ENCODE measurements around the gene ZNF423.

Gene ZNF423

GRCh38 chr16:49713770-49714169, 142.1 kb downstream of the ZNF423 start:
- Histone ChIP-seq H4K91ac (ENCODE audit: low read length) (no peak overlapping the region), H3K9ac (ENCODE audit: low read length) (no peak overlapping the region), H3K4me1 (ENCODE audit: control insufficient read depth, insufficient read depth, low read depth, low read length) (no peaks in the 10 kb centered on the region), H3K9me3 (ENCODE audit: control insufficient read depth, low read length) (no peaks in the 10 kb centered on the region), H2BK120ac (ENCODE audit: low read depth, low read length) (no peak overlapping the region), H3K36me3 (ENCODE audit: control insufficient read depth in 1 of 2, insufficient read depth in 2 of 2, low read depth in 1 of 2, low read length in 2 of 2) (no peaks in the 10 kb centered on the region), H3K4me2 (ENCODE audit: low read length, poor library complexity, severe bottlenecking) (no peak overlapping the region), H3K14ac (ENCODE audit: low read length in 2 of 2) (no peak overlapping the region), H2BK15ac (ENCODE audit: low read depth, poor library complexity, severe bottlenecking) (no peak overlapping the region), H2AFZ (ENCODE audit: low read depth, low read length) (no peak overlapping the region), H3K18ac (ENCODE audit: low read depth in 1 of 2, low read length in 2 of 2) (no peak overlapping the region), H4K8ac (ENCODE audit: low read length) (no peak overlapping the region), H3K4me3 (ENCODE audit: insufficient read depth in 1 of 2, low read depth in 1 of 2, low read length in 2 of 2) (no peak overlapping the region), H3K23ac (ENCODE audit: low read length in 2 of 2) (no peak overlapping the region), H2AK5ac (ENCODE audit: low read length, severe bottlenecking) (no peak overlapping the region), H2BK12ac (ENCODE audit: low read length in 2 of 2) (no peak overlapping the region), H3K27ac (ENCODE audit: low read length, poor library complexity, severe bottlenecking) (no peak overlapping the region), H3K79me1 (replicated peaks; ENCODE audit: low read length, poor library complexity, severe bottlenecking) (no peaks in the 10 kb centered on the region), H2BK5ac (ENCODE audit: low read depth, low read length, poor library complexity, severe bottlenecking) (no peak overlapping the region), H3K4ac (ENCODE audit: low read depth in 1 of 2, low read length in 2 of 2) (no peak overlapping the region), H3K27me3 (ENCODE audit: control insufficient read depth in 1 of 2, insufficient read depth in 1 of 2, low read length in 2 of 2) (peaks cover 0 to 14% of the 10 kb centered on the region in 2 experiments)
- 88% methylated on average over 9 of the region's 10 CpGs for WGBS
- DNase-seq = no peak

GRCh38 chr16:49712542-49712941, 143.4 kb downstream of the ZNF423 start:
- 94% methylated on average over 16 of the region's 16 CpGs for WGBS
- no peak overlapping the region for H4K8ac ChIP-seq (ENCODE audit: low read length)
- no peak overlapping the region for H3K4ac ChIP-seq (ENCODE audit: low read depth in 1 of 2, low read length in 2 of 2)
- no peak overlapping the region for H3K4me3 ChIP-seq (ENCODE audit: insufficient read depth in 1 of 2, low read depth in 1 of 2, low read length in 2 of 2)
- H3K4me2 ChIP-seq (ENCODE audit: low read length, poor library complexity, severe bottlenecking) = no peak overlapping the region
- no peak overlapping the region for H4K91ac ChIP-seq (ENCODE audit: low read length)
- H3K79me1 ChIP-seq (replicated peaks; ENCODE audit: low read length, poor library complexity, severe bottlenecking) = no peaks in the 10 kb centered on the region
- DNase-seq = no peak
- H3K18ac ChIP-seq (ENCODE audit: low read depth in 1 of 2, low read length in 2 of 2) = no peak overlapping the region
- no peak overlapping the region for H3K27ac ChIP-seq (ENCODE audit: low read length, poor library complexity, severe bottlenecking)
- H3K4me1 ChIP-seq (ENCODE audit: control insufficient read depth, insufficient read depth, low read depth, low read length) = no peaks in the 10 kb centered on the region
- H2BK12ac ChIP-seq (ENCODE audit: low read length in 2 of 2) = no peak overlapping the region
- H3K14ac ChIP-seq (ENCODE audit: low read length in 2 of 2) = no peak overlapping the region
- no peak overlapping the region for H2BK15ac ChIP-seq (ENCODE audit: low read depth, poor library complexity, severe bottlenecking)
- H3K9ac ChIP-seq (ENCODE audit: low read length) = no peak overlapping the region
- H3K9me3 ChIP-seq (ENCODE audit: control insufficient read depth, low read length) = no peaks in the 10 kb centered on the region
- peaks cover 0 to 11% of the 10 kb centered on the region in 2 experiments for H3K27me3 ChIP-seq (ENCODE audit: control insufficient read depth in 1 of 2, insufficient read depth in 1 of 2, low read length in 2 of 2)
- H2BK5ac ChIP-seq (ENCODE audit: low read depth, low read length, poor library complexity, severe bottlenecking) = no peak overlapping the region
- H2BK120ac ChIP-seq (ENCODE audit: low read depth, low read length) = no peak overlapping the region
- no peaks in the 10 kb centered on the region for H3K36me3 ChIP-seq (ENCODE audit: control insufficient read depth in 1 of 2, insufficient read depth in 2 of 2, low read depth in 1 of 2, low read length in 2 of 2)
- no peak overlapping the region for H2AFZ ChIP-seq (ENCODE audit: low read depth, low read length)
- H3K23ac ChIP-seq (ENCODE audit: low read length in 2 of 2) = no peak overlapping the region
- no peak overlapping the region for H2AK5ac ChIP-seq (ENCODE audit: low read length, severe bottlenecking)

DNA sequence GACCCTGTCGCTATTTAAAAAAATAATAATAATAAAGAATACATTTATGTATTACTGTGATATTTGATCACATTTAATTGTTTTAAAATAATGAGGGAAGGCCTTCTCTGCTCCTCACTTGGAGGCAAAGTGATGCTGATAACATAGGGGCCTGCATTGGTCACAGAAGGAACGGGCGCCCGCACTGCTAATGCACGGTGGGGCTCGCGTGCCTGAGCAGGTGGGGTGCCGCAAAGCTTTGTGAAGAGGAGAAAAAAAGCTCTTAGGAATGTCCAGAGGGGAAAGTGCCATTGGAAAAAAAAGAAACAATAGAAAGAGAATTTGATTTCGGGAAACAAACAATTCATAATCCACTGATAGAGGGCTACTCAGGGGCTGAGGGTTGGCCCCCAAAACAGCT, 143.8 kb downstream of the ZNF423 start:
- H2BK5ac ChIP-seq (ENCODE audit: low read depth, low read length, poor library complexity, severe bottlenecking) = no peak overlapping the region
- H3K4me3 ChIP-seq (ENCODE audit: insufficient read depth in 1 of 2, low read depth in 1 of 2, low read length in 2 of 2) = no peak overlapping the region
- no peak overlapping the region for H3K14ac ChIP-seq (ENCODE audit: low read length in 2 of 2)
- no peak overlapping the region for H4K8ac ChIP-seq (ENCODE audit: low read length)
- no peak overlapping the region for H2AK5ac ChIP-seq (ENCODE audit: low read length, severe bottlenecking)
- no peak overlapping the region for H4K91ac ChIP-seq (ENCODE audit: low read length)
- H2BK12ac ChIP-seq (ENCODE audit: low read length in 2 of 2) = no peak overlapping the region
- H2BK120ac ChIP-seq (ENCODE audit: low read depth, low read length) = no peak overlapping the region
- no peak overlapping the region for H3K9ac ChIP-seq (ENCODE audit: low read length)
- no peak overlapping the region for H3K4me2 ChIP-seq (ENCODE audit: low read length, poor library complexity, severe bottlenecking)
- no peaks in the 10 kb centered on the region for H3K36me3 ChIP-seq (ENCODE audit: control insufficient read depth in 1 of 2, insufficient read depth in 2 of 2, low read depth in 1 of 2, low read length in 2 of 2)
- no peak overlapping the region for H3K23ac ChIP-seq (ENCODE audit: low read length in 2 of 2)
- no peak overlapping the region for H3K18ac ChIP-seq (ENCODE audit: low read depth in 1 of 2, low read length in 2 of 2)
- no peak overlapping the region for H3K27ac ChIP-seq (ENCODE audit: low read length, poor library complexity, severe bottlenecking)
- no peak overlapping the region for H2AFZ ChIP-seq (ENCODE audit: low read depth, low read length)
- no peak overlapping the region for H2BK15ac ChIP-seq (ENCODE audit: low read depth, poor library complexity, severe bottlenecking)
- no peak for DNase-seq
- H3K27me3 ChIP-seq (ENCODE audit: control insufficient read depth in 1 of 2, insufficient read depth in 1 of 2, low read length in 2 of 2) = peaks cover 0 to 6% of the 10 kb centered on the region in 2 experiments
- no peak overlapping the region for H3K4ac ChIP-seq (ENCODE audit: low read depth in 1 of 2, low read length in 2 of 2)
- no peaks in the 10 kb centered on the region for H3K4me1 ChIP-seq (ENCODE audit: control insufficient read depth, insufficient read depth, low read depth, low read length)
- no peaks in the 10 kb centered on the region for H3K9me3 ChIP-seq (ENCODE audit: control insufficient read depth, low read length)
- no peaks in the 10 kb centered on the region for H3K79me1 ChIP-seq (replicated peaks; ENCODE audit: low read length, poor library complexity, severe bottlenecking)
- 95% methylated on average over 8 of the region's 9 CpGs for WGBS

- WGBS = 77% methylated on average over 12 of the region's 12 CpGs
- no peak overlapping the region for H3K9ac ChIP-seq (ENCODE audit: low read length)
- H2BK120ac ChIP-seq (ENCODE audit: low read depth, low read length) = no peak overlapping the region
- no peak overlapping the region for H4K8ac ChIP-seq (ENCODE audit: low read length)
- no peak overlapping the region for H3K27ac ChIP-seq (ENCODE audit: low read length, poor library complexity, severe bottlenecking)
- no peak for DNase-seq
- no peak overlapping the region for H3K4ac ChIP-seq (ENCODE audit: low read depth in 1 of 2, low read length in 2 of 2)
- peaks cover 5% of the 10 kb centered on the region for H3K79me1 ChIP-seq (replicated peaks; ENCODE audit: low read length, poor library complexity, severe bottlenecking)
- H3K18ac ChIP-seq (ENCODE audit: low read depth in 1 of 2, low read length in 2 of 2) = no peak overlapping the region
- no peak overlapping the region for H2BK12ac ChIP-seq (ENCODE audit: low read length in 2 of 2)
- no peak overlapping the region for H2BK5ac ChIP-seq (ENCODE audit: low read depth, low read length, poor library complexity, severe bottlenecking)
- H3K14ac ChIP-seq (ENCODE audit: low read length in 2 of 2) = no peak overlapping the region
- no peak overlapping the region for H2AFZ ChIP-seq (ENCODE audit: low read depth, low read length)
- no peaks in the 10 kb centered on the region for H3K36me3 ChIP-seq (ENCODE audit: control insufficient read depth in 1 of 2, insufficient read depth in 2 of 2, low read depth in 1 of 2, low read length in 2 of 2)
- no peak overlapping the region for H3K4me3 ChIP-seq (ENCODE audit: insufficient read depth in 1 of 2, low read depth in 1 of 2, low read length in 2 of 2)
- H3K9me3 ChIP-seq (ENCODE audit: control insufficient read depth, low read length) = no peaks in the 10 kb centered on the region
- H3K23ac ChIP-seq (ENCODE audit: low read length in 2 of 2) = no peak overlapping the region
- peaks cover 0 to 5% of the 10 kb centered on the region in 2 experiments for H3K27me3 ChIP-seq (ENCODE audit: control insufficient read depth in 1 of 2, insufficient read depth in 1 of 2, low read length in 2 of 2)
- H2BK15ac ChIP-seq (ENCODE audit: low read depth, poor library complexity, severe bottlenecking) = no peak overlapping the region
- no peaks in the 10 kb centered on the region for H3K4me1 ChIP-seq (ENCODE audit: control insufficient read depth, insufficient read depth, low read depth, low read length)
- H2AK5ac ChIP-seq (ENCODE audit: low read length, severe bottlenecking) = no peak overlapping the region
- H4K91ac ChIP-seq (ENCODE audit: low read length) = no peak overlapping the region
- no peak overlapping the region for H3K4me2 ChIP-seq (ENCODE audit: low read length, poor library complexity, severe bottlenecking)
These were observed 146.9 kb downstream of the ZNF423 start for GRCh38 chr16:49709057-49709456.

Measured in mesenchymal stem cell (in vitro differentiated cells and primary cell).